ENCODE data around the gene ULK4. TPM values are rescaled to one million over a fixed set of nuclear protein-coding genes. Genes with fewer than 3 reads are reported as not detected.
"Not testable (repeated sequence)": the region's sequence is repeated elsewhere in the genome, so short reads cannot be mapped to it uniquely, and the experiment has no call there.

Gene ULK4
- total RNA-seq, 1 donor from 2014 or later, result 11.2 TPM

GRCh38 chr3:41565948-41566514 is 395.9 kb downstream of the ULK4 start:
- H3K27me3 ChIP-seq, result no peaks in the 10 kb centered on the region
- intact Hi-C loops (cut with DNase I), result no loop called here
- H3K27ac ChIP-seq, result no peak overlapping the region
- no peak overlapping the region for H3K4me3 ChIP-seq
- no peaks in the 10 kb centered on the region for H3K9me3 ChIP-seq
- no peaks in the 10 kb centered on the region for H3K36me3 ChIP-seq
- no peaks in the 10 kb centered on the region for H3K4me1 ChIP-seq
- DNase-seq (no peak), ATAC-seq (no peak)
- TF ChIP-seq CTCF (IDR thresholded peaks at IDR 0.05), result no peak

GRCh38 chr3:41565003-41565402 is 396.9 kb downstream of the ULK4 start:
- H3K4me3 ChIP-seq, result no peak overlapping the region
- no peaks in the 10 kb centered on the region for H3K4me1 ChIP-seq
- TF ChIP-seq CTCF (IDR thresholded peaks at IDR 0.05), result no peak
- H3K9me3 ChIP-seq, result no peaks in the 10 kb centered on the region
- no peaks in the 10 kb centered on the region for H3K36me3 ChIP-seq
- H3K27me3 ChIP-seq, result no peaks in the 10 kb centered on the region
- H3K27ac ChIP-seq, result no peak overlapping the region
- intact Hi-C loops (cut with DNase I), result no loop called here
- DNase-seq (no peak), ATAC-seq (no peak)

- DNase-seq; H3K4me1 ChIP-seq; intact Hi-C loops (cut with DNase I); H3K36me3 ChIP-seq; H3K27me3 ChIP-seq; H3K27ac ChIP-seq; H3K4me3 ChIP-seq; H3K9me3 ChIP-seq; ATAC-seq: not testable (repeated sequence)
These were observed 405.7 kb downstream of the ULK4 start for GRCh38 chr3:41556245-41556644.

GRCh38 chr3:41532976-41533375 is 428.9 kb downstream of the ULK4 start:
- no peaks in the 10 kb centered on the region for H3K9me3 ChIP-seq
- no peak for DNase-seq
- no peak overlapping the region for H3K4me3 ChIP-seq
- H3K27me3 ChIP-seq, result no peaks in the 10 kb centered on the region
- intact Hi-C loops (cut with DNase I), result no loop called here
- ATAC-seq, result no peak
- H3K4me1 ChIP-seq, result no peaks in the 10 kb centered on the region
- no peak overlapping the region for H3K27ac ChIP-seq
- no peaks in the 10 kb centered on the region for H3K36me3 ChIP-seq
- TF ChIP-seq CTCF (IDR thresholded peaks at IDR 0.05), result no peak

GRCh38 chr3:41526995-41527573 is 434.8 kb downstream of the ULK4 start:
- DNase-seq, result no peak
- no peak for TF ChIP-seq CTCF (IDR thresholded peaks at IDR 0.05)
- no peak for ATAC-seq
- intact Hi-C loops (cut with DNase I), result no loop called here
- Histone ChIP-seq H3K27ac (no peak overlapping the region), H3K27me3 (no peaks in the 10 kb centered on the region), H3K4me3 (no peak overlapping the region), H3K4me1 (no peaks in the 10 kb centered on the region), H3K36me3 (no peaks in the 10 kb centered on the region), H3K9me3 (no peaks in the 10 kb centered on the region)

GRCh38 chr3:41525303-41526064 is 436.4 kb downstream of the ULK4 start:
- H3K27me3 ChIP-seq, result no peaks in the 10 kb centered on the region
- no peaks in the 10 kb centered on the region for H3K36me3 ChIP-seq
- no peaks in the 10 kb centered on the region for H3K4me1 ChIP-seq
- H3K4me3 ChIP-seq, result no peak overlapping the region
- ATAC-seq, result no peak
- no peak overlapping the region for H3K27ac ChIP-seq
- H3K9me3 ChIP-seq, result no peaks in the 10 kb centered on the region
- DNase-seq, result no peak
- no peak for TF ChIP-seq CTCF (IDR thresholded peaks at IDR 0.05)
- intact Hi-C loops (cut with DNase I), result no loop called here
